Mesothelial cell of epicardium (in vitro differentiated cells): ENCODE measurements around the gene NPTX1. TPM values are rescaled to one million over a fixed set of nuclear protein-coding genes. Genes with fewer than 3 reads are reported as not detected.

Experiments used
- DNase-seq, 2 experiments: peaks; one replicate each; pipeline ENCODE4 v3.0.0; 2021; ENCODE audit warnings: low spot score in 2 of 2; ENCODE audit not compliant: unreplicated experiment in 2 of 2
- H3K27ac Mint-ChIP-seq: 2 replicates; pipeline ENCODE4 v1.8.0; 2021; ENCODE audit warnings: mixed read lengths
- H3K27me3 Mint-ChIP-seq: 2 replicates; pipeline ENCODE4 v1.8.0; 2021; ENCODE audit warnings: low read depth, mixed read lengths
- H3K36me3 Mint-ChIP-seq: 2 replicates; pipeline ENCODE4 v1.8.0; 2021; ENCODE audit warnings: mixed read lengths
- H3K4me1 Mint-ChIP-seq: 2 replicates; pipeline ENCODE4 v1.8.0; 2021; ENCODE audit warnings: mixed read lengths
- H3K4me3 Mint-ChIP-seq: 2 replicates; pipeline ENCODE4 v1.8.0; 2021; ENCODE audit warnings: mild to moderate bottlenecking, moderate library complexity, mixed read lengths
- H3K9me3 Mint-ChIP-seq: 2 replicates; pipeline ENCODE4 v1.8.0; 2021; ENCODE audit warnings: mixed read lengths
- CTCF ChIP-seq: fragments of 200-600 bp; sonication (generic); IDR thresholded peaks from one replicate; pipeline ENCODE4 v1.5.0; 2021; ENCODE audit warnings: antibody characterized with exemption; ENCODE audit not compliant: unreplicated experiment
- total RNA-seq: library from RNA; stranded (reverse); gene quantifications from 3 replicates; pipeline ENCODE4 v1.2.1, GENCODE V29; 2021

The NPTX1 gene
- total RNA-seq, 1 donor from 2014 or later = 0.20 TPM

- DNase-seq = no peak
- H3K36me3 Mint-ChIP-seq = no peaks in the 10 kb centered on the region
- no peak overlapping the region for H3K4me3 Mint-ChIP-seq
- H3K27ac Mint-ChIP-seq = no peak overlapping the region
- H3K27me3 Mint-ChIP-seq = peaks cover 97% of the 10 kb centered on the region
- H3K9me3 Mint-ChIP-seq = no peaks in the 10 kb centered on the region
- no peaks in the 10 kb centered on the region for H3K4me1 Mint-ChIP-seq
- no peak for TF ChIP-seq CTCF
Observed at GRCh38 chr17:80466188-80466705, 10.2 kb downstream of the NPTX1 start.

- no peak for TF ChIP-seq CTCF
- no peaks in the 10 kb centered on the region for H3K9me3 Mint-ChIP-seq
- no peak overlapping the region for H3K27ac Mint-ChIP-seq
- H3K4me3 Mint-ChIP-seq = no peak overlapping the region
- no peak for DNase-seq
- no peaks in the 10 kb centered on the region for H3K36me3 Mint-ChIP-seq
- peaks cover 97% of the 10 kb centered on the region for H3K27me3 Mint-ChIP-seq
- H3K4me1 Mint-ChIP-seq = no peaks in the 10 kb centered on the region
Observed at GRCh38 chr17:80465327-80465974, 11.0 kb downstream of the NPTX1 start.

GRCh38 chr17:80464486-80464885, 11.9 kb downstream of the NPTX1 start:
- DNase-seq = no peak
- H3K9me3 Mint-ChIP-seq = no peaks in the 10 kb centered on the region
- TF ChIP-seq CTCF = no peak
- peaks cover 97% of the 10 kb centered on the region for H3K27me3 Mint-ChIP-seq
- no peak overlapping the region for H3K4me3 Mint-ChIP-seq
- no peaks in the 10 kb centered on the region for H3K4me1 Mint-ChIP-seq
- H3K36me3 Mint-ChIP-seq = no peaks in the 10 kb centered on the region
- H3K27ac Mint-ChIP-seq = no peak overlapping the region

GRCh38 chr17:80463784-80464400, 12.5 kb downstream of the NPTX1 start:
- Mint-ChIP-seq H3K36me3 (no peaks in the 10 kb centered on the region), H3K4me1 (no peaks in the 10 kb centered on the region), H3K4me3 (no peak overlapping the region), H3K9me3 (no peaks in the 10 kb centered on the region), H3K27ac (no peak overlapping the region), H3K27me3 (peaks cover 97% of the 10 kb centered on the region)
- DNase-seq = no peak
- no peak for TF ChIP-seq CTCF

- H3K27me3 Mint-ChIP-seq = peaks cover 97% of the 10 kb centered on the region
Observed at GRCh38 chr17:80461528-80462160, 14.8 kb downstream of the NPTX1 start.

More at GRCh38 chr17:80461528-80462160, 14.8 kb downstream of the NPTX1 start:
- Mint-ChIP-seq H3K9me3 (no peaks in the 10 kb centered on the region), H3K4me3 (no peak overlapping the region), H3K4me1 (no peaks in the 10 kb centered on the region), H3K36me3 (no peaks in the 10 kb centered on the region), H3K27ac (no peak overlapping the region)
- DNase-seq = no peak
- no peak for TF ChIP-seq CTCF
